Stimulated activated CD8-positive, alpha-beta memory T cell treated with anti-CD3 and anti-CD28 coated beads, Interleukin-15, amount 100 ng/mL, for 1 hour (primary cell): ENCODE measurements around the gene TTF2.
A peak's percentile ranks its signal among the peaks of the same experiment; 100 is the strongest.

Source experiments
- DNase-seq: peaks from one replicate; pipeline ENCODE4 v3.0.0-alpha.2; 2020; ENCODE audit warnings: low read depth

TTF2 gene

DNA sequence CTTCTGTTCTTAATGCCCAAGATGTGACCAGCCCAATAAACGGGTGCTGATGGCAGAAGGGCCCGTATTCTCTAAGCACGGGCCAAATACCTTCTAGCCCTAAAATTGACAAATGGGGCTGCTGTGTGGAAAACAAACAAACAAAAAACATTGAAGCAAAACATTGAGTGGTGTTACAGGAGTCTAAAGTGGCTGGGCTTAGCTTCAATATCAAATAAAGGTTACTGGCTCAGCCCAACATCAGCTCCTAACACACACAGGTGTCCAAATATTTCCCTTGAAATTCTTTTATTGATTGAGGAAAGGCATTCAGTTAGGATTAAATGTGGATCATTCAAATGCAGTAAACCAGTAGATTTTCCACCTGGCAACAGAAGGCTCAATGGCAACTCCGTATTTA, 13.3 kb upstream of the TTF2 start:
- no peak for DNase-seq

DNA sequence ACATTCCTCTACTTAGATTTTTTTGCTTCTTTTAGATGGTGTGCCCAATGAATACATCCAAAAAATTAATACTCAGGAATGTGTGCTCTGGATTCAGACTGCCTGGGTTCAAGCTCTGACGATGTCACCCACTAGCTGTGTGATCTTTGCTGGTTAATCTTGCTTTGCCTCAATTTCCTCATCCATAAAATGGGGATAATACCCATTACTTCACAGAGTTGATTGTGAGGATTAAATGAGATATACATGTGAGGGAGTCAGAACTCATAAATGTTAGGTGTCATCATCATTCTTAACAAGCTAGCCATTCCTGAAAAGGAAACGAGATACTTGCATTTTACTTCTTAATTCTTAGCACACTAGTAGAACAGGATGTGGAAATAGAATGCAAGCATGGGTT, 12.9 kb upstream of the TTF2 start:
- DNase-seq = no peak

DNA sequence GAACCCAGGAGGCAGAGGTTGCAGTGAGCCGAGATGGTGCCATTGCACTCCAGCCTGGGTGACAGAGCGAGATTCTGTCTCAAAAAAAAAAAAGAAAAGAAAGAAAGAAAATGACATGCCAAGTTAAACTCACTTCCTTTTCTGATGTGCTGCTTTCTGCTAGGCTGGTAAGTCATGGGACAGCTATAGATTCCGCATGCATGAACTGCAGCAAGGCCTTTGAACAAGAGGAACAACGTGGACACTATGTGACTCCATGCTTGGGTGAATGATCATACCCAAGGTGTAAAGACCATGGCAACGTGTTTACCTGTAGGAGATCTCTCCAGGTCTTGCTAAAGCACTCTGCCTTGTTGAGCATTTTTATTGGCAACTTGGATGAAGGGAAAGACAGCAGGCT, 10.3 kb upstream of the TTF2 start:
- DNase-seq = no peak

DNA sequence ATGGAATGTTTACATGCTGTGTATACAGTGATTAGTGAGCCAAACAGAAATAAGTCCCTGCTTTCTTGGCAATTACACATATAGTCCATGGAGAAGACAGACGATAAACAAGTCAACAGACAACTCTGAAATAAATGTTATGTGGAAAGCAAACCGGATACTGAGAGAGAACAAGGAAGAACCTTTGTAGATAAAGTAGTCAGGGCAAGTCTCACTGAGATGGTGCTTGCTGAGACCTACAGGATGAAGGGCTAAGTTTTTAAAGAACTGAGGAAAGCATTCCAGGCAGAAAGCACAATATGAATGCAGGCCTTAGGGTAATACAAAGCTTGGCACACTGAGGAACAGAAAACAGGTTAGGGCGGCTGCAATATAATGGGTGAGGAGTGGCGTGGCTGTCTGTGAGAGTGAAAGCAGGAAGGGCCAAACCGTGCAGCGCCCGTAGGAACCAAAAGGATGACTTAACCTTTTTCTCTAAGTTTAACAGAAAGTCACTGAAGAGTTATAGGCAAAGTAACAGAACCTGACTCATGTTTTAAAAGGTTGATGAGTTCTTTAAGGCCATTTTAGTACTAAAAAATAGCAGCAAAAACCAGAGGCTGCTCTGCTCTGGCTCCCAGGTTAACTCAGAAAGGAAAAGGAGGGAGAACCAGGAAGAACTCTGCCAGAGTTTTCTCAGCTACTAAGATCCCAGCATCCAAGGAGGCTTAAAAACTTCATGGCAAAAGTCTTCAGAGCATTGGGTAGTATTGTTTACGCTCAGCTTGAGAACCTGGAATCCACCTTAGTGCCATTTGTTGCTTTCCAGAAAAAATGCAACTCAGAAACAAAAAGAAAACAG, 8.7 kb upstream of the TTF2 start:
- no peak for DNase-seq

DNA sequence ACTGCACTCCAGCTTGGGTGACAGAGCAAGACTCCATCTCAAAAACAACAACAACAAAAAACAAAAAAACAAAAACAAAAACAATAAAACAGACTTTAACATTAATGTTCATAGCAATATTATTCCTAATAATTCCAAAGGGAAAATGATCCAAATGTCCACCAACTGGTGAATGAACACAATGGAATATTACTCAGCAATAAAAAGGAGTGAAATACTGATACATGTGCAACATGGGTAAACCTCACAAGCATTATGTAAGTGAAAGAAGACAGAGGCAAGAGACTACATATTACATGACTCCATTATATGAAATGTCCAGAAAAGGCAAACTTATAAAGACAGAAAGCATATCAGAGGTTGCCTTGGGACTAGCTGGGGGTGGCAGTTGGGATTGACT, 6.1 kb upstream of the TTF2 start:
- no peak for DNase-seq

DNA sequence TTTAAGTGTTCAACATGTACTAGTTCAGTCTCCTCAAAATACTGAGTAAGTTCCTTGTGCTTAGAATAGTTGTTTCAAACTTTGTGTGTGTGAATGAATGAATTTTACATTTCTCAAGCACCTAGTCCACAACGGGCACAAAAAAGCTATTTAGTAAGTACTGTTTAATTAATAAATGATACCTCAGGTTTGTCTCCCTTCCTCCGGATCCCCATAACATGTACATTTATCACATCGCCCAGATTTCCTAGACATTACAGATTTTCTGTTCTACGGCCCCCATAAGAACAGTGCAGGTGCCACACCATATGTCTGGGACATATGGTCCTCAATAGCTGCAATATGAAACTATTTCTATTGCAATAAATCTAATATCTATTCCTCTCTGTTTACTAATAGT, 1.3 kb upstream of the TTF2 start:
- DNase-seq = no peak

DNA sequence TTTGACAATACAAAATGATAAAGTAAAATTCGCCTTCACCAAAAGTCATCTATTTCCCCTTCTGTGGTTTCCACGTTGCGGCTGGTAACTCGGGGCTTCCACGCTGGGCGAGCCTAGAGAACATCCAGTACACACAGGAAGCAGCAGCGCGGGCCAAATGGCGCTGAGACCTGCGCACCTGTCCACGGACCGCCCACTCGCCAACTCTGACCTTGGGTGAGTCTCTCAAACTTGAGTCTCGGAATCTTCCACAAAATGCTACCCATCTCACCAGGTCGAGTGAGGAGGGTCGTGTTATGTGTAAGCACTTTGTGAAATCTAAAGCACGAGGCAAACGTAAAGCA, 820 bp upstream of the TTF2 start:
- DNase-seq = peak; percentile 25

DNA sequence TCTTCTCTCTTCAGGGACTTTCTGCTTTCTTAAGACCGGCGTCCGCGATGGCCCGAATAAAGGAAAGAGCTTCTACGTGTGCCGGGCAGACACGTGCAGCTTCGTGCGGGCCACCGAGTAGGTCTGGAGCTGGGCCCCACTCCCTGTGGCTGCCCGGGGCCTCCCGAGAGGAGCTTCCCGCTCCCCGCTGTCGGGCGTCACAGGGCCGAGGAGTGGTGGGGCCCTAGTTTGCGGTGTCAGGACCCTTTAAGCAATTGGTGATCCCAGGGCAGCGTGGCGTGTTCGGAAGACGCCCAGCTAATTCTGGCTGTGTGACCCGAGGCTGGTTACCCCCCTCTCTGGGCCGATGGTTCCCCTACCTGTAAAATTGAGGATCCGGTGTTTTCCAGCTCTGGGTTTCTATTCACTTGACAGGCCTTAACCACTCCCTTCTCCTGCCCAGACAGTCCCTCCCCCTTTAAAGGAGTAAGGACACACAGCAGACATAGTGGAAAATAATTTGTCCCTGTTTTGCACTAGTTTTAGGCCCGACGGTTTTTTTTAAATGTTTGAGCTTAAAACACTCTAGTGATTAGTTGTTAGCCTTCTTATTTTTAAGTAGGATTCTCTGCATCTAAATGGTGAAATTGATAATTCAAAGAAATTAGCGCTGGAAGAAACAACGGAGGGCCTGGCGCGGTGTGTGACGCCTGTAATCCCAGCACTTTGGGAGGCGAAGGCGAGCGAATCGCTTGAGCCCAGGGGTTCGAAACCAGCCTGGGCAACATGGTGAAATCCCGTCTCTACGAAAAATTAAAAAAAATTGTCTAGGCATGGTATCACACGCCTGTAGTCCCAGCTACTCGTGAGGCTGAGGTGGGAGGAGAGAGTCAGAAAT, 553 bp downstream of the TTF2 start:
- DNase-seq = no peak

DNA sequence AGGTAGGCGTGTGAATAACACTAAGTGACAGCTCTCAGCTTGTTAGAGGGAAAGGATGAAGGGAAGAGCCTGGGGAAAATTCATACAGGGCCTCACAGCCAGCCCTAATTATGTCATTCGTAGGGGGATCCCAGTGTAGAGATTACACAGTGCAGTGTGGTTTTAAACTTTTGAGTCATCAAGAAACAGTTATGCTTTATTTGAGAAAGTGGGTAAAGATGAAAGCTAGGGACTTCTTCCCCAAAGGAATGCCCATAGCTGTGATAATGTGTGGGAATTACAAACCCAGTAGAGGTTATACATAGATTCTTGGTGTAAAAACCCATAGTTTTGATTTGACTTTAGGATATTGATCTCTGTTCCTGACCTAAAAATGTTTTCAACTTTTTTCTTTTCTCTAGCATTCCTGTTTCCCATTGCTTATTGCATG, 1.9 kb downstream of the TTF2 start:
- no peak for DNase-seq

DNA sequence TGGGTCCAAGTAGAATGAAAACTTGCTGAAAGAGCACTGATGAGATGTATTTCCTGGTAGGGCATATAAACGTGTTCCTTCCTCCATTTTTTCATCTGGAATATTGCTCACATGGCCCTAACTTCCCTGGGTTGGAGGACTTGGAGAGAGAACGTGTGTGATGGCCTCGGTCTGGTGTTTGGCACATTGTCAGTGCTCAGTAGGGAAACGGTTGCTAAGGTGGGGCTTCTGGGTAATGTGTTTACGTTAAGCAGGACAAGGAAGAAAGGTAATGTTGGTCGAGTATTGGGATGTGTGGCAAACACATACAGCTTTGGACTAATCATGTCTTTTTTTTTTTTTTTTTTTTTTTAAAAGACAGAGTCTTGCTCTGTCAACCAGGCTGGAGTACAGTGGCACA, 6.2 kb downstream of the TTF2 start:
- no peak for DNase-seq

DNA sequence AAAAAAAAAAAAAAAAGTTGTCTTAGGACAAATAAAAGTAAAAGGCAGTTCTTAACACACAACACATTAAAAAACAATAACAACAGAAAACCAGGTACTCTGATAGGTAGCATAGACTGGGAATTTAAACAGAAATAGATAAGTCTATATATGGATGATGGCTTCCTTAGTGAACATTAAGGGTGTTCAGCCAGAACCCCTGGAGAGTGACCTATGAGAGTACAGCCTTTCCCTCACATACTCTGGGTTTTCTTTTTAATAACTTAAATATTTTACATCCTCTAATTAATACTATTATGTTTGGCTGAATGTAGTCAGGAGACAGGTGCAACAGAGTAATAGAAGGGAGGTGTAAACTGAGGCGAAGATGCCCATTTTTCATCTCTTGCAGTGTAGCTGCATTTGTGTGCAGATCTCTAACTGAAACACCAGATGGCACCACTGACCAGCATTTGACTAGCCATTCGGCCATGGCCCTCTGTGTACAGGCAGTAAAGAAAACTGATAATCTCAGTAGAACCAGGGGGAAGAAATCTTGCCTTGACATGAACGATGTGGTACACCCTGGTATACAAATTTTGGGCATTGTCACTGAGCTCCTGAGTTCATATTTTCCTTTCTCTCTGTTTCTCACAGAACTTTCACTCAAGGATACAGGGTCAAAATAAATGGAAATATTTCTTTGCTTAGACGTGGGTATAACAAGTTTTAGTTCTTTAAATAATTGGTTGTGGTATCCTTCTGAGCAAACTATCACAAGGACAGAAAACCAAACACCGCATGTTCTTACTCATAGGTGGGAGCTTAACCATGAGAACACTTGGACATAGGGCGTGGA, 7.6 kb downstream of the TTF2 start:
- no peak for DNase-seq

DNA sequence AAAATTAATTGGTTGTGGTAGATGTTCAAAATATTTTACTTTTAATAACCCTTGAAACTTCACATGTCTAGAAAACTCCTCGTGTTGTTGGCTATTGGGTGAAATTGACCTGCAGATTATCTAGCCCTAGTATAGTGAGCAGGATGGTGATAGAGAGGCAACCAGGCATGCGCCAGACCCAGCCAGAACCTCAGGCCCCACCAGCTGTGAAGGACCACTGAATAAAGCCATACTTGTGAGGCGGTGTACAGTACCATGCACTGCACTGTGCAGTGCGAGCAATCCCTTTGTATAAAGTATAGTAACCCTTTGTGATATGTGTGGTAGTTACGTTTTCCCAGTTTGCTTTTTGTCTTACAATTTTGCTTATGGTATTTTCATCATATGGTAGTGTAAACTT, 8.5 kb downstream of the TTF2 start:
- DNase-seq = no peak

DNA sequence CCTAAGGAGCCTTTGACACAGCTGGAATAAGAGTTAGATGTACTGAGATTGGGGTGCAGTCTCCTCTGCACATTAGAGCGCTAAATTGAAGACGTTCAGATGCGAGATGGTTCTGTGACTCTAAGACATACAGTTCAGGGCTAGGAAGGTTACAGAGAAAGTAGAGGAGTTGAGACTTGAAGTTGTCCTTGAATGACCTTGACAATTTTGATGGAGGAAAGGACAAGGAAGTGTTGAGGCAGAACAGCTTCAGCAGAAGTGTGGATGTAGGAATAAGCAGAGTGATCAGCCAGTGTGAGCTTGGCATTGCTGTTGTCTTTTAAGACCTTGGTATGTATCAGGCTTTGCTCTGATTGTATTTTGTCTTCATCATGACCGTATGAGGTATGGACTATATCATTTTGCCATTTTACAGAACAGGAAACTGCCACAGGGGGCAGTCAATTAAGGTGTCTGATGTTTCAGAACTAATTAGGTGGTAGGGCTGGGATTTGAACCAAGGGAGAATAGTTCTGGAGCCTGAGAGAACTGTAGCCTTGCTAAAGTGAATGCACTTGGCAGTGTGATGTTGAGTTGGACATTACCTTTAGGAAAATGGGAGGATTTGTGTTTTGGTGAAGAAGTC, 9.2 kb downstream of the TTF2 start:
- DNase-seq = no peak

DNA sequence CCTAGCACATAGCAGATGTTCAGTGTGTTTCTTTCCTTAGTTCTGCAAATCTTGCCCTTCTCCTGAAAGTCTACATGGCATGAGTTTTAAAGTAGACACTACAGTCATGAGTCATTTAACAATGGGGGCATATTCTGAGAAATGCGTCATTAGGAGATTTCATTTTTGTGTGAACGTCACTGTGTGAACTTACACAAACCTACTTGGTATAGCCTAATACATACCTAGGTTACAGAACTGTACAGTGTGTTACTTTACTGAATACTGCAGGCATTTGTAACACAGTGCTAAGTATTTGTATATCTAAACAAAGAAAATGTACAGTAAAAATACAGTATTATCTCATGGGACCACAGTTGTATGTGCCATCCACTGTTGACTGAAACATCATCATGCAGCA, 10.0 kb downstream of the TTF2 start:
- no peak for DNase-seq

DNA sequence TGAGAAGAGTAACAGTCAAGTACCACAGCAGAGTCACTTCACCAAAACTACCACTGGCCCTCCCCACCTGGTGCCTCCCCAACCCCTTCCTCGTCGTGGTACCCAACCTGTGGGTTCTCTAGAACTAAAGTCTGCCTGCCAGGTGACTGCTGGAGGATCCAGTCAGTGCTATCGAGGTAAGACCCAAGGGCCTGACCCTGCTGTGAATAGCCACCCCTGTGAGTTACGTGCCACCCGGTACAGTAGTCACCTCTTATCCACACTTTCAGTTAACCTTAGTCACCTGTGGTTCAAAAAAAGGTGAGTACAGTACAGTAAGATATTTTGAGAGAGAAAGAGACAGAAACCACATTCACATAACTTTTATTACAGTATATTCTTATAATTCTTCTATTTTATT, 16.5 kb downstream of the TTF2 start:
- DNase-seq = no peak

DNA sequence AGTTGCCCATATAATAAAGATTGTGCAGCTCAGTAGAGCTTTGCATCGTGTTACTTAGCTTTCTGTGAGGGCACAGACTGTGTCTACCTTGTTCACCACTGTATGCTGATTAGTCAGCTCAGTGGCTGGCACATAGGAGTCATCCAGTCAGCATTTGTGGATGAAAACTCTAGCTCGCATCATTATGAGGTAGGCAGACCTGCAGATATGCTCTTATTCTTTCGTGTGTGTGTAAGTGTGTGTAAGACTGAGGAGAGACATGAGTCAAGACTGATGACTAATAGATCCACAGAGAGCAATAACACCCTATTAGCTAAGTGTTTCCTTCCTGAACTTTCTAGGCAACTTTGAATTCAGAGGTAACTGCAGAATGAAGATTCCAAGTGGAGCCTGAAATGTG, 17.1 kb downstream of the TTF2 start:
- DNase-seq = no peak

DNA sequence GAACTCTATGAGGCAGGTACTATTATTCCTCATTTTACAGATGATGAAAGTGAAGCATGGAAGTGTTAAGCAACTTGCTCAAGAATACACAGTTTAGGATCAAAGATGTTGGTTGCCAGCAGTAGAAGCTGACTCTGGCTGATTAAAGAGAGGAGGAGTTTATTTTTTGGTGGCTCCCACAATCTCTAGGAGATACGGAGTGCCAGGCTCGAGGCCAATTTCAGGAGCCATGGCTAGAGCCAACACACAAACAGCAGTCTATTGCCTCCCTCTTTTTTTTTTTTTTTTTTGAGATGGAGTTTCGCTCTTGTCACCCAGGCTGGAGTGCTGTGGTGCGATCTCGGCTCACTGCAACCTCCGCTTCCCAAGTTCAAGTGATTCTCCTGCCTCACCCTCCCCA, 19.6 kb downstream of the TTF2 start:
- no peak for DNase-seq

DNA sequence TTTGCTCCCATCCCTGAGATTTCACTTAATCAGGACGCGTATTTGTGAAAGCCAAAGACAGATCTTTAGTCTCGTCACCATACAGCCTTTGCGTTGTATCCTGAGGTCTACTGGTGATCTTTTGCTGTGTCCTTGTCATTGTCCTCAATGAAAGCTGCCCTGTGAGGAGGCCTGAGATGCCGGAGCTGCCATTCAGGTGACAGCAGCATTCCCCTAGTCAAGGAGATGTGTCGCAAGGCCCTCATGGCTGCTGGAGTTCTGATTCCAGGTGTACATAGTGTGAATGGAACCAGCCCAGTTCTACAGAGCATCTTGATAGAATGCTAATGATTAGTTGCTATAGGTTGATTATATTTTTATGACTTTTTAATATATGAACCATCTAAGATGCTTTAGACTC, 24.1 kb downstream of the TTF2 start:
- no peak for DNase-seq

DNA sequence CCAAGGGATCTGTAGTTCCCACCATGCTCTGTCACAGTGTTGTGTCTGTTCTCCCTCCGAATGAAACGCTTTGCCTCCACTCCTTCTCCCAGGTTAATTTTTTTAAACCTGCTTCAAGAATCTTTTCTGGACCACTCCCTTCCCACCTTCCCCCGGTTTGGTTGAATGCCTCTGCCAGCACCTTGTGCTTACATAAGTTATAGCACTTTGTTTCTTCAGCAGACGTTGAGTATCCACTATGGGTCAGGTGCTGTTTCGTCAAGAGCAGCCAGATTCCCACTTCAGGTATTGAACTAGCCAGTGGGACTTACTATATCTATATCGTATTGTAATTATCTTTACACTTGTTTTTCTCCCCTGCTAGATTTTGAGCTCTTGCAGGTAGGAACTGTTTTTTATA, 27.6 kb downstream of the TTF2 start:
- no peak for DNase-seq

DNA sequence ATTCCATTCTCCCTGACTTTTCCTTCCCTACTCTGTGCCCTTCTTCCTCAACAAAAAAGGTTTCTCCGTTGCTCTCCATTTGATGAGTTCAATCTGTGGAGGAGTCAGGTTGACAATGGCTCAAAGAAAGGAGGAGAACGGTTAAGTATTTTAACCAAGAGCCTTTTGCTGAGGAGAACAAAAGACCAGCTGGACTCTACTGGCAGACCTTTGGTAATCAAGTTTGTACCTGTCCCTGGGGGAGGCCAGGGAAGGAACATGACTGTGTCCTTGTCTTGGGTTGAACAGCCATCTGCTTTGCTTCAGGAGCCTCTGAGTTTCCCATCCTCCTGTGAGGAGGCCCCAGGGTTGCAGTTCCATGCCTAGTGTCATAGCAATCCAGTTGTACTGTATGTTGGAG, 29.9 kb downstream of the TTF2 start:
- DNase-seq = no peak

DNA sequence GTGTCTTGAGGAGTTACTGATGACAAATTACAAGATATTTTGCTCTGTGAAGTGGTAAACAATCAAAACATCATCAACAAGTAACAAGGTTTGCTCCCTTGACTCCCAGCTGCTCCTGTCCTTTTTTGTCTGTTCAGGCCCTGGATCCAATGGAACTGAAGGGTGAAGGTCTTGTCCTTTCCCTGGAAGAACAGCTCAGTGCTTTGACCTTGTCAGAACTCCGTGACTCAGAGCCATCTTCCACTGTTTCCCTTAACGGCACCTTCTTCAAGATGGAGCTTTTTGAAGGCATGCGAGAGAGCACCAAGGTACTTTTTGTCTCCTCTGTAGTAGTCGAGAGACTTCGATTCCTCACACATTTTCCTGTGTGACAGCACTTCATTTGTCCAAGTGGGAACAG, 32.5 kb downstream of the TTF2 start:
- DNase-seq = no peak

DNA sequence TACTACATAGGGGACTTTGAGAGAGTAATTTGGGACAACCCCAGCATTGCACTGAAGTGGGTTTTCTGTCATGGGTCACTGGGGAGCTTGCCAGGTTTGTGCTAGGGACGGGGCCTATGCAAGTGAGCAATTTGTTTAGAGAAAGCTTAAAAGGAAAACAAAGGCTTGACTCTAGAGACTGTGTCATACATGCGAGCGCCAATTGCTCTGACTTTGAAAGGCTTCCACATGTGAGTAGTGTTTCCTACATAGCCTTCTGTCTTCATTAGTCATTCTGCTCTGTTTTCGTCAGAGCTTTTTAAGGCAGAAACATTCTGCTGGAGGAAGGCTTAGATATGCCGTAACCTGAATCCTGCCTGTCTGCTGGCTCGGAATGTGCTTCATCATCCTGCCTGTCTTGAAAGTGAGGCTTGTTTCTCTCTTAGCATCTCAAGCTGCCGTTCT, 33.0 kb downstream of the TTF2 start:
- DNase-seq = no peak
